Activated T-helper 1 cell treated with anti-CD3 and anti-CD28 coated beads, Interleukin-2, amount 50 U/mL, for 16 hours (primary cell): ENCODE results near the gene KRTAP12-1.

Experiments
- DNase-seq, 2 donors: peaks; one replicate each; pipeline ENCODE4 v3.0.0-alpha.2; 2020; ENCODE audit warnings: low read depth in 1 of 2, low spot score in 1 of 2

Gene KRTAP12-1

DNA sequence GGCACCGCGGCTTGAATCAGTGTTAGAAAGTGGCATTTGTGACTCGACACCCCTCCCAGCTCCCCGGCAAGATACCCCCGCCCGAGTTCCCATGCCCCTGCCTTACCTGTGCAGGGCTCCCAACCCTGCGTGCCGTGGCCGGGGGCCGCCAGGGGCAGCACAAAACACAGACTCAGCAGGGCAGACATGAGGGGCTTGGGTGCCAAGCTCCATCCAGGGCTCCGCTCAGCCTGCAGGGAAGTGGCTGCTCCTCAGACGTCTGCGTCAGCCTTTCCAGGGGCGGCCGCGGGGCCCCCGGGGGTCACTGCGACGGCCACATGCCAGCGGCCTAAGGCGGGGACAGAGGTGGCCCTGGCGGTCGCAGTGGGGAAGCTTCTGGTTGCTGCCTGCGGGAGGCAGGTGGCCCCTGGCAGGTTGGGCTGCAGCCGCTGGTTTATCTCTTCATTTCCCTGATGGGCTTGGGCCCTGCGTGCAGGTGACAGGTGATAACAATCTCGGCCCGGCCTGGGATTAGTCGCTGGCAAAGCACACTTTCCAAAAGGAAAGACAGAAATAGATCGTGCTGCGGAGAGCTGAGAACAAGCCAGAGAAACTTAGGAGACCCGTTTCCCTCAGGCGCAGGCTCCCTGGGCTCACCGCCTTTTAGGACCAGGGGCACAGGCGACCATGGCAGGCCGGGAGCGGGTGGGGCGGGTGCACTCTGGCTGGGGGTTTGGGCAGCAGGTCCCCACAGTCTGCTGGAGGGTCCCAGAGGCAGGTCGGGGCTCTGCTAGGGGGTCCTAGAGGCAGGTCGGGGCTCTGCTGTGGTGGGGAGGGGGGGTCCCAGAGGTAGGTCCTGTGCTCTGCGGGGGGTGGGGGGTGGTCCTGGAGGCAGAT is 29.6 kb upstream of the KRTAP12-1 start, which contains the start of gene TSPEAR:
Gene TSPEAR (minus strand): TSS at position 246 of the 876 bp plus-strand sequence. CDS start 58 bp downstream, at position 188.
- DNase-seq: no peak

- DNase-seq: no peak
Measured at GRCh38 chr21:44710756-44711326, 28.9 kb upstream of the KRTAP12-1 start.

GRCh38 chr21:44710294-44710665 is 28.3 kb upstream of the KRTAP12-1 start:
- no peak for DNase-seq

DNA sequence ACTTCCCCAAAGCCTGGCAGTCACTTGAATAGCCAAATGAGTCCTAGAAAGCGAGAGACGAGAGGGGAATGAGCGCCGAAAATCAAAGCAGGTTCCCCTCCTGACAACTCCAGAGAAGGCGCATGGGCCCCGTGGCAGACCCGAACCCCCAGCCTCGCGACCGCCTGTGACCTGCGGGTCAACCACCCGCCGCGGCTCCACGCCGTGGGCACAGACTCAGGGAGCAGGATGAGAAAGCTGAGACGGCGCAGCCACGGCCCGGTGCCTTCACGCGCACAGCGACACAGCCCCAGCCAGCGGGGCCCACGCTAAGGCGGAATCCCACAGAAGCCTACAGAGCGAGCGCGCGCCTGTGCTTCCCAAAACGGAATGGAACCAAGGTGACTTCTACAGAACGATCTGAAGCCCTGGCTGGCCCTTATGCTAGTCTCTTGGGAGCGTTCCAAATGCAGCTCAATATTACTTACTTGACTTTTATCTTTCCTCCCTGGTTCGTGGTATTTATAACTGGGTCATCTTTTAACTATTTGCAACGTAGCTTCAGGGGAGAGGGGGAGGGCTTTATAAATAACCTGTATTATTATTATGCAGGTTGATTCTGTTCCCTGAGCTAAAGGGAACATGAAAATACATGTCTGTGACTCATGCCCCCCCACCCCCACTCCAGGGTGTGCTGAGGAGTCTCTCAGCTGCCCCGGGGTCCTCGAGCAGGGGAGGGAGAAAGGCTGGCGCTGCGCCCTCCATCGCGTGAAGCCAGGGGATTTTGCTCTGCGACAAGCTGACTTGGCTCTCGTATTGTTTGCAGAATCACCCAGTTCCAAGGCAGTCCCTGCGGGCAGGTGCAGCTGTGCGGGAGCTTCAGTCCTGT is 27.7 kb upstream of the KRTAP12-1 start:
- DNase-seq: no peak

DNA sequence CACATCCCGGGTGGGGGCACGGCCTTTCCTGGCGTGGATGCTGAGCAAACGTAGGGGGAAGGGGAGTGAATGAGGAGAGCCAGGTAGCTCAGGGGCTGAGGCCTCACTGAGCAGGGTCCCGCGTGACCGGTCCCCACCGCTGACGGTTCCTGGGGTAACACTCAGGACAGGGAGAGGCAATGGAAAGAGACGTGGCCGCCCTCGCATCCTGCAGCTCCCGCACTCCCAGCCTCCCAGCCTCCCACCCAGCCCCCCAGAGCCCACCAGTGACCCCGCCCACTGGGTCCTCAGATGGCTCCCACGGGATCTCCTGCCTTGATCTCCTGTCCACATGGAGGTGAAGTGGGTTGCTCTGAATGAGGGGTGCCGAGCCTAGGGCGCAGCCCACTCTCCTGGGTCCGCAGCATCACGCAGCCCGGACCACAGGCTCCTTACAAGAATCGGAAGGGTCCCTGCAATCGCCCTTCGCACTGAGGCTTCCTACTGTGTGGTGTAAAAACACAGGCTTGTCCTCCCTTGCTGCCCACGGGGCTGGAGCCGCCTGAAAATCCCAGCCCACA is 27.0 kb upstream of the KRTAP12-1 start:
- no peak for DNase-seq

- DNase-seq: no peak
Measured at GRCh38 chr21:44708213-44708865, 26.4 kb upstream of the KRTAP12-1 start.

- no peak for DNase-seq
Measured at GRCh38 chr21:44706706-44707581, 25.0 kb upstream of the KRTAP12-1 start.

- DNase-seq: no peak
Measured at GRCh38 chr21:44706026-44706705, 24.2 kb upstream of the KRTAP12-1 start.

- DNase-seq: no peak
Measured at GRCh38 chr21:44704636-44705001, 22.7 kb upstream of the KRTAP12-1 start.

GRCh38 chr21:44703731-44704635 is 22.0 kb upstream of the KRTAP12-1 start:
- no peak for DNase-seq

GRCh38 chr21:44702973-44703730 is 21.2 kb upstream of the KRTAP12-1 start:
- DNase-seq: no peak

DNA sequence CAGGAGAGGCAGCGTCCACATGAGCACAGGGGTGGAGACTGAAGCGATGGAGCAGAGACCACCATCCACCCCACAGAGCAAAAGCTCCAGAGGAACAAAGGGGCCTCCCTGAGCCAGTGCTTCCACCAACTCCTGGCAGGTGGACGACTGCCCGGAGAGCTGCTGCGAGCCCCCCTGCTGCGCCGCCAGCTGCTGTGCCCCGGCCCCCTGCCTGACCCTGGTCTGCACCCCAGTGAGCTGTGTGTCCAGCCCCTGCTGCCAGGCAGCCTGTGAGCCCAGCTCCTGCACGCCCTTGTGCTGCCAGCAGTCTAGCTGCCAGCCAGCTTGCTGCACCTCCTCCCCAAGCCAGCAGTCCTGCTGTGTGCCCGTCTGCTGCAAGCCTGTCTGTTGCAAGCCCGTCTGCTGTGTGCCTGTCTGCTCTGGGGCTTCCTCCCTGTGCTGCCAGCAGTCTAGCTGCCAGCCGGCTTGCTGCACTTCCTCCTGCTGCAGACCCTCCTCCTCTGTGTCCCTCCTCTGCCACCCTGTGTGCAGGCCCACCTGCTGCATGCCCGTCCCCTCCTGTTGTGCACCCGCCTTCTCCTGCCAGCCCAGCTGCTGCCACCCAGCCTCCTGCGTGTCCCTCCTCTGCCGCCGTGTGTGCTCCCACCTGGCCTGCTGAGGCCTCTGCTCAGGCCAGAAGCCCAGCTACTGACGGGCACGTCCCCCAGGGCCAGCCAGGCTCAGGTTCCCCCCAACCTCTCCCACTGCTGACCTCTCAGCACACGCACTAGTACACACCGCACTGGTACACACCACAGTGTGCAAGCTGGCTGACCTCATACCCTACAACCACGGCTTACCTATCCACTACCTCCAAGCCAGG is 20.4 kb upstream of the KRTAP12-1 start:
- no peak for DNase-seq

- DNase-seq: no peak
Measured at GRCh38 chr21:44701541-44701940, 19.6 kb upstream of the KRTAP12-1 start.

- DNase-seq: no peak
Measured at GRCh38 chr21:44701023-44701400, 19.0 kb upstream of the KRTAP12-1 start.

GRCh38 chr21:44700101-44701022 is 18.4 kb upstream of the KRTAP12-1 start:
- DNase-seq: no peak
